CD4-positive, alpha-beta T cell (primary cell): ENCODE measurements around the gene MEIS1. TPM values are rescaled to one million over a fixed set of nuclear protein-coding genes. Genes with fewer than 3 reads are reported as not detected.

Source experiments
- ATAC-seq: fragments of 200-7000 bp; cut with Tn5 transposase; one replicate; pipeline ENCODE4 v1.10.0; 2022; ENCODE audit warnings: mild to moderate bottlenecking; ENCODE audit not compliant: poor library complexity
- CTCF ChIA-PET: fragments of 350-600 bp; sonication (Branson Sonifier 250); formaldehyde crosslinking; loops from one replicate; lab custom pipeline; 2021; ENCODE audit warnings: antibody characterized with exemption, inconsistent platforms; lab: Charles Lee
- POLR2A ChIA-PET: fragments of 350-600 bp; sonication (Branson Sonifier 250); formaldehyde crosslinking; loops from one replicate; lab custom pipeline; 2021; ENCODE audit warnings: antibody characterized with exemption, inconsistent platforms; lab: Charles Lee
- DNase-seq, 14 experiments: peaks; one replicate each; pipeline ENCODE4 v3.0.0-alpha.2; 2013 to 2020; ENCODE audit warnings: mixed read lengths in 2 of 14
- H3K27ac ChIP-seq, 2 donors: one replicate each; pipeline versions ENCODE4 v1.5.1 to v1.7.0; 2013; ENCODE audit warnings: low read length in 2 of 2, low read depth in 1 of 2, mild to moderate bottlenecking in 1 of 2
- H3K27me3 ChIP-seq, 2 experiments: 1 replicate in 1 of 2; 2 replicates in 1 of 2; pipeline versions ENCODE4 v1.6.1 to v1.7.0; 2013; ENCODE audit warnings: low read length in 2 of 2, control low read depth in 1 of 2, mild to moderate bottlenecking in 1 of 2, moderate library complexity in 1 of 2; ENCODE audit not compliant: insufficient read depth in 2 of 2, control insufficient read depth in 1 of 2
- H3K36me3 ChIP-seq: one replicate; pipeline ENCODE4 v1.6.1; 2013; ENCODE audit warnings: low read length, control low read depth; ENCODE audit not compliant: insufficient read depth
- H3K4me1 ChIP-seq: one replicate; pipeline ENCODE4 v1.6.1; 2013; ENCODE audit warnings: low read length, control low read depth; ENCODE audit not compliant: insufficient read depth
- H3K4me3 ChIP-seq: one replicate; pipeline ENCODE4 v1.5.1; 2013; ENCODE audit warnings: mild to moderate bottlenecking, low read length, moderate library complexity
- H3K9me3 ChIP-seq, 2 experiments: 1 replicate in 1 of 2; 2 replicates in 1 of 2; pipeline versions ENCODE4 v1.6.1 to v1.7.0; 2013; ENCODE audit warnings: low read length in 2 of 2, mild to moderate bottlenecking in 2 of 2, control low read depth in 1 of 2, moderate library complexity in 1 of 2; ENCODE audit not compliant: control insufficient read depth in 1 of 2, insufficient read depth in 1 of 2
- H3K27ac Mint-ChIP-seq: one replicate; pipeline ENCODE4 v1.8.0; 2020; ENCODE audit warnings: mixed read lengths
- H3K27me3 Mint-ChIP-seq: one replicate; pipeline ENCODE4 v1.8.0; 2021; ENCODE audit warnings: mixed read lengths
- H3K36me3 Mint-ChIP-seq: one replicate; pipeline ENCODE4 v1.8.0; 2021; ENCODE audit warnings: low read depth, mixed read lengths
- H3K4me1 Mint-ChIP-seq: one replicate; pipeline ENCODE4 v1.8.0; 2021; ENCODE audit warnings: low read depth, mixed read lengths
- H3K4me3 Mint-ChIP-seq: one replicate; pipeline ENCODE4 v1.8.0; 2020; ENCODE audit warnings: mild to moderate bottlenecking, mixed read lengths
- H3K9me3 Mint-ChIP-seq: one replicate; pipeline ENCODE4 v1.8.0; 2020; ENCODE audit warnings: mixed read lengths
- intact Hi-C, 2 experiments: fragments of 100-400 bp; cut with DNase I in 1 of 2; cut with micrococcal nuclease in 1 of 2; formaldehyde crosslinking; loops; one replicate each; pipeline versions ENCODE4 v1.15.1 to v1.9.0; 2023 to 2025; cut with DNase I, micrococcal nuclease
- total RNA-seq, 174 experiments: library from RNA in 2 of 174; stranded (reverse) in 2 of 174; gene quantifications; one replicate each; pipeline ENCODE4 v1.2.3 and lab custom pipeline; 2021 to 2026
- TF ChIP-seq, protein P1 (sequence below): fragments of 200-600 bp; IDR thresholded peaks from one replicate; pipeline ENCODE4 v1.8.0; 2022; ENCODE audit warnings: antibody characterized with exemption, mild to moderate bottlenecking

Gene MEIS1
- total RNA-seq, 2 experiments from 2014 or later, result not detected

DNA sequence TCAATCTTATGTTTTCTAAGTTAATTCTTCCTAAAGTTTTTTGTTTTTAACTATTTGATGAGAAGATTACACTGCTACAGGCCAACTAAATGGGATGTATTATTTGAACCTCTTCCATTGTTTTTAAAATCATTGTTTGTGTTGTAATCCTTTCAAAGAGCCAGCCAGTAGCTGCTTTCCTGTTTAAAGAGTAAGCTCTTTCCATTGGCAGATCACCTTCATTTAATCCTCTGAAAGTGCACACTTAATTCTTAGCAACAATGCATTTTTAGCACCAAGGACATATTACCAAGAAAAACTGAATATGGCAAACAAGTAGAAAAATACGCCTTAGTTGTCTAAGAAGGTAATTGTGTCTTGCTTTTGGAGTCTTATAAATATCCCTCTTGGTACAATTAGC, 54.0 kb downstream of the MEIS1 start:
- no peak for DNase-seq
- no peak for ATAC-seq
- Mint-ChIP-seq H3K36me3 (no peaks in the 10 kb centered on the region), H3K27ac (no peak overlapping the region), H3K4me3 (no peak overlapping the region), H3K4me1 (no peaks in the 10 kb centered on the region), H3K27me3 (no peaks in the 10 kb centered on the region), H3K9me3 (no peaks in the 10 kb centered on the region)
- Histone ChIP-seq H3K36me3 (no peaks in the 10 kb centered on the region), H3K4me1 (no peaks in the 10 kb centered on the region), H3K27me3 (no peaks in the 10 kb centered on the region), H3K9me3 (no peaks in the 10 kb centered on the region), H3K27ac (no peak overlapping the region), H3K4me3 (no peak overlapping the region)
- intact Hi-C loops, result no loop called here
- TF ChIP-seq, protein P1, sequence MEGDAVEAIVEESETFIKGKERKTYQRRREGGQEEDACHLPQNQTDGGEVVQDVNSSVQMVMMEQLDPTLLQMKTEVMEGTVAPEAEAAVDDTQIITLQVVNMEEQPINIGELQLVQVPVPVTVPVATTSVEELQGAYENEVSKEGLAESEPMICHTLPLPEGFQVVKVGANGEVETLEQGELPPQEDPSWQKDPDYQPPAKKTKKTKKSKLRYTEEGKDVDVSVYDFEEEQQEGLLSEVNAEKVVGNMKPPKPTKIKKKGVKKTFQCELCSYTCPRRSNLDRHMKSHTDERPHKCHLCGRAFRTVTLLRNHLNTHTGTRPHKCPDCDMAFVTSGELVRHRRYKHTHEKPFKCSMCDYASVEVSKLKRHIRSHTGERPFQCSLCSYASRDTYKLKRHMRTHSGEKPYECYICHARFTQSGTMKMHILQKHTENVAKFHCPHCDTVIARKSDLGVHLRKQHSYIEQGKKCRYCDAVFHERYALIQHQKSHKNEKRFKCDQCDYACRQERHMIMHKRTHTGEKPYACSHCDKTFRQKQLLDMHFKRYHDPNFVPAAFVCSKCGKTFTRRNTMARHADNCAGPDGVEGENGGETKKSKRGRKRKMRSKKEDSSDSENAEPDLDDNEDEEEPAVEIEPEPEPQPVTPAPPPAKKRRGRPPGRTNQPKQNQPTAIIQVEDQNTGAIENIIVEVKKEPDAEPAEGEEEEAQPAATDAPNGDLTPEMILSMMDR, result no peak
- ChIA-PET CTCF (no interaction called here), POLR2A (no interaction called here)

- no peaks in the 10 kb centered on the region for H3K9me3 Mint-ChIP-seq
- no peak overlapping the region for H3K27ac Mint-ChIP-seq
- Histone ChIP-seq H3K4me1 (no peaks in the 10 kb centered on the region), H3K9me3 (no peaks in the 10 kb centered on the region), H3K4me3 (no peak overlapping the region), H3K27me3 (no peaks in the 10 kb centered on the region), H3K36me3 (no peaks in the 10 kb centered on the region), H3K27ac (no peak overlapping the region)
- TF ChIP-seq, protein P1, result no peak
- DNase-seq (no peak), ATAC-seq (no peak)
- H3K4me3 Mint-ChIP-seq, result no peak overlapping the region
- H3K27me3 Mint-ChIP-seq, result no peaks in the 10 kb centered on the region
- no peaks in the 10 kb centered on the region for H3K4me1 Mint-ChIP-seq
- intact Hi-C loops, result no loop called here
- CTCF ChIA-PET, result no interaction called here
- no peaks in the 10 kb centered on the region for H3K36me3 Mint-ChIP-seq
- POLR2A ChIA-PET, result no interaction called here
These were observed 54.5 kb downstream of the MEIS1 start for GRCh38 chr2:66489436-66489835.

- Histone ChIP-seq H3K4me1 (no peaks in the 10 kb centered on the region), H3K4me3 (no peak overlapping the region), H3K9me3 (no peaks in the 10 kb centered on the region), H3K27ac (no peak overlapping the region), H3K27me3 (no peaks in the 10 kb centered on the region), H3K36me3 (no peaks in the 10 kb centered on the region)
- DNase-seq (no peak), ATAC-seq (no peak)
- ChIA-PET CTCF (no interaction called here), POLR2A (no interaction called here)
- H3K27me3 Mint-ChIP-seq, result peaks cover 3% of the 10 kb centered on the region
- H3K9me3 Mint-ChIP-seq, result no peaks in the 10 kb centered on the region
- H3K4me1 Mint-ChIP-seq, result no peaks in the 10 kb centered on the region
- no peaks in the 10 kb centered on the region for H3K36me3 Mint-ChIP-seq
- intact Hi-C loops, result no loop called here
- TF ChIP-seq, protein P1, result no peak
- no peak overlapping the region for H3K4me3 Mint-ChIP-seq
- no peak overlapping the region for H3K27ac Mint-ChIP-seq
These were observed 55.7 kb downstream of the MEIS1 start for GRCh38 chr2:66490588-66491001.
